EH (cell line): ENCODE results near the gene CAMTA2.

Source experiments
- DNase-seq: peaks from one replicate; pipeline ENCODE4 v3.0.0-alpha.2; 2015; ENCODE audit warnings: low read depth

CAMTA2 gene

GRCh38 chr17:5002121-5002788 lies 14.8 kb upstream of the CAMTA2 start:
- DNase-seq, result no peak

GRCh38 chr17:5000237-5000639 lies 12.8 kb upstream of the CAMTA2 start:
- DNase-seq, result peak; percentile 60

- no peak for DNase-seq
These were observed 12.1 kb upstream of the CAMTA2 start for GRCh38 chr17:4999430-5000093.

- DNase-seq, result peak; percentile 13
These were observed 11.4 kb upstream of the CAMTA2 start for GRCh38 chr17:4998732-4999429.

GRCh38 chr17:4998027-4998731 lies 10.7 kb upstream of the CAMTA2 start:
- DNase-seq, result peak; percentile 20

- peak; percentile 90 for DNase-seq
These were observed 10.0 kb upstream of the CAMTA2 start, which contains the start of the genes INCA1 and KIF1C for GRCh38 chr17:4997302-4998026. Gene INCA1, minus strand, starts transcription at chr17:4997522. Its CDS starts 3,085 bp downstream, at chr17:4994437. Gene KIF1C, plus strand, starts transcription at chr17:4997950. Its CDS starts 2,297 bp downstream, at chr17:5000247.

- DNase-seq, result no peak
These were observed 6.7 kb upstream of the CAMTA2 start for GRCh38 chr17:4994081-4994595.

- DNase-seq, result peak; percentile 18
These were observed 492 bp upstream of the CAMTA2 start for GRCh38 chr17:4987767-4988567.

- peak; percentile 55 for DNase-seq
These were observed 1.1 kb downstream of the CAMTA2 start for GRCh38 chr17:4986403-4986802.

GRCh38 chr17:4982305-4982704 lies 5.2 kb downstream of the CAMTA2 start:
- peak; percentile 15 for DNase-seq

GRCh38 chr17:4980644-4981216 lies 6.7 kb downstream of the CAMTA2 start:
- DNase-seq, result peak; percentile 67

GRCh38 chr17:4978726-4979125 lies 8.7 kb downstream of the CAMTA2 start:
- DNase-seq, result no peak

- no peak for DNase-seq
These were observed 13.3 kb downstream of the CAMTA2 start for GRCh38 chr17:4974115-4974670.

- no peak for DNase-seq
These were observed 14.0 kb downstream of the CAMTA2 start for GRCh38 chr17:4973256-4974114.

- DNase-seq, result no peak
These were observed 14.7 kb downstream of the CAMTA2 start for GRCh38 chr17:4972752-4973151.

GRCh38 chr17:4972322-4972721 lies 15.2 kb downstream of the CAMTA2 start:
- no peak for DNase-seq

GRCh38 chr17:4971826-4972225 lies 15.6 kb downstream of the CAMTA2 start:
- DNase-seq, result no peak

GRCh38 chr17:4970273-4970672 lies 17.2 kb downstream of the CAMTA2 start:
- no peak for DNase-seq
